T-helper 9 cell (primary cell): ENCODE data around the gene HLA-F.

Experiments used
- DNase-seq: peaks from one replicate; pipeline ENCODE4 v3.0.0-alpha.2; 2020

Gene HLA-F

GRCh38 chr6:29724937-29725869 is 2.0 kb downstream of the HLA-F start:
- no peak for DNase-seq

- no peak for DNase-seq
Measured at GRCh38 chr6:29726001-29726400, 2.8 kb downstream of the HLA-F start.

DNA sequence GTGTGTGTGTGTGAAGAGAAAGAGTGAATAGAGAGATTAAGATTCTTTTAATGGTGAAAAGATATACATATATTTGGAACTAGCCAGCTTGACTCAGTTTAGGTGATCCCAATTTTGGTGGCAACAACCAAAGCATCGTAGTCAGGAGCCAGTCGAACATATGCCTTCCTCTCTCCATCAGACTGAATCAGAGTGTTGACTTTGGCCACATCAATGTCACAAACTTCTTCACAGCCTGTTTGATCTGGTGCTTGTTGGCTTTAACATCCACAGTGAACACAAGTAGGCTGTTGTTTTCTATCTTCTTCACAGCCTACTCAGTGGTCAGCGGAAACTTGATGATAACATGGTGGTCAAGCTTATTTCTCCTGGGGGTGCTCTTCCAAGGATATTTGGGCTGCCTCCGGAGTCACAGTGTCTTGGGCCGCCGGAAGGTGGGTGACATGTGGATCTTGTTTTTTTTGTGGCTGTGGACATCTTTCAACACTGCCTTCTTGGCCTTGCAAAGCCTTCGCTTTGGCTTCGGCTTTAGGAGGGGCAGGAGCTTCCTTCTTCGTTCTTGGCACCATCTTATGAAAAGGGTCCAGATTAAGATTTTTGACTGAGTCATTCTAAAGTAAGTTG is 3.4 kb downstream of the HLA-F start:
- no peak for DNase-seq

DNA sequence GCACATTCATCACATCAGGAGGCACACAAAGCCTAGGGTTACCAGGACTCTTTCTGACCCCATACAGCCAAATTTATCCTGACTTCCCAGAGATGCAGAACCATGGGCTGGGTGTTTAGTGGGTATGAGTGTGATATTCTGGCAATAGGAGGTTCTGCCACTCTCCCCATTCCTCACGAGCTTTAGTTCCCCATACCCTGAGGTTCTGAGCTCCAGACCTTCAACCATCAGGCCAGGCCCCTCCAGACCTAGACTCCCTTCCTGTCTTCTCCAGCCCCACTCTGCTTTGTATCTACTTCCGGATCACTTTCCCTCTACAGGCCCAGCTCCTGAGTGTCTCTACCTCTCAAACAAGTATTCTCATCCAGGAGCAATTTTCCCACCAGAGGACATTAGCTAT is 4.4 kb downstream of the HLA-F start:
- no peak for DNase-seq

DNA sequence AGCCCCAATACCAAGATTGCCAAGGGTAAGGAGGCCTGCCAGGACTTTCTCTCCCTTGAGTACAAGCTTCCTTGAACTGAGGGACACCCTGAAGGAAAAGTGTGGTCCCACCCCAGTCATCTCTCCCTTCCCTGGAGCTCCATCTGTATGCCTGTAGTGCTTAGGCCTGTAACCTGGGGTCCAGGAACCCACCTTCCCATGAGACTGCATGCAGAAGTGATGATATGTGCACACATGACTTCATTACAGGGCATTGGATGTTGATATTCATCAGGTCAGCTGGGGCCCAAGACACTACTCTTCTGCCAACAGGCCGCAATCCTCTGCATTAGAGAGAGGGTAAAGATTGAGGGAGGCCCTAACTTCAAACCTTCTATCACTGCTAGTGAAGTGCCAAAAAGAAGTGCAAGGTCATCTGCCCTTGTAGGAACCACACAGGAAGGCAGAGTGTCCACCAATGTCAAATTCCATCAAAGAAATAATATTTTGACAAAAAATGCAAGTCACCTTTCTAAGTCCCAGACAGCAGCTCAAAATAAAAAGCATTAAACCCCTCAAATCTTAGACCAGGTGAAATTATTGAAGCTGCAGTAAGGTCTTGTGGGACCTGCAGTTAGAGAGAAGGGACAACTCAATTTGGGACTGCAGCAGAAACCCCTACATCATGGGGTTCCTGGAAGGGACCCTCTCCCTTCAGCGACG is 5.1 kb downstream of the HLA-F start:
- no peak for DNase-seq

DNA sequence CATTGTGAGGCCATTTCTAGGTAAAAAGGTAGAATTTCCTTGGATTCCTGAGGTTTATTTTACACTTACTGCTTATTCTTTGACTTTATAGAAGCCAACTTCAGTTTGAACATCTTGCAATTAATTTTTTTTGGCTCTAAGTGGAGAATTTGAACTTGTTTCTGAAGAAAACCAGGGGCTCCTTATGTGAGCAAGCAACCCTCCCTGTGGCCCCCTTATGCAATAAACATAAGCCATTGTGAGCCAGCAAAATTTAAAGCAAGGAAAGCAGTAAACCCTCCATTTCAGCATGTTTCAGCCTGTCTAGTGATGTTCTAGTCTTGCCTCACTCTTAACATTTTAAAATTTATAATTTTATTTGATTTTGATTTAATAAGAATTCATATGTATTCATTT is 5.6 kb downstream of the HLA-F start:
- DNase-seq, result no peak

GRCh38 chr6:29729774-29730328 is 6.6 kb downstream of the HLA-F start:
- no peak for DNase-seq

DNA sequence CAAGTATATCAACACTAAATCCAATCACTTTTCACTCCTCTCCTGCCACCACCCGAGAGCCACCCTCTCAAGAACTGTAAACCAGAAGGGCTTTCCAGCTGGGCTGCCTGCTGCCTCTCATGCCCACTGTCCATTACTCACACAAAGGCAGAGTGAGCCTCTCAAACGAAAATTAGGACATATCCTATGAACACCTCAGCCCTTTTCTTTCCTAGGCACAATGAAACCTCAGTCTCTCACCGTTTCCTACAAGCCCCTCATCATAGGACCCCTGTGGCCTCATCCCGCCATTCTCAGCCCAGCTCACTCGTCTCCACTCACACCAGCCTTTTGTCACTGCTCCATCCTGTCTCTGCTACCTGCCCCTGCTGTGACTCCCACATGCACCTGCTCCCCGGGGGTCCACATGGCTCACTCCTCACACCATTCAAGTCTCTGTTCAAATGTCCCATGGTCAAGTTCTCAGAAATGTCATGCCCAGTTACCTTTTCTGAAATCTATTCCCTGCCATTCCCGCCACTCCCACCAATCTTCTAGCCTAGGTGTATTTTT is 7.4 kb downstream of the HLA-F start:
- no peak for DNase-seq

GRCh38 chr6:29731281-29731680 is 8.0 kb downstream of the HLA-F start:
- DNase-seq, result no peak

- no peak for DNase-seq
Measured at GRCh38 chr6:29733057-29733456, 9.8 kb downstream of the HLA-F start.

DNA sequence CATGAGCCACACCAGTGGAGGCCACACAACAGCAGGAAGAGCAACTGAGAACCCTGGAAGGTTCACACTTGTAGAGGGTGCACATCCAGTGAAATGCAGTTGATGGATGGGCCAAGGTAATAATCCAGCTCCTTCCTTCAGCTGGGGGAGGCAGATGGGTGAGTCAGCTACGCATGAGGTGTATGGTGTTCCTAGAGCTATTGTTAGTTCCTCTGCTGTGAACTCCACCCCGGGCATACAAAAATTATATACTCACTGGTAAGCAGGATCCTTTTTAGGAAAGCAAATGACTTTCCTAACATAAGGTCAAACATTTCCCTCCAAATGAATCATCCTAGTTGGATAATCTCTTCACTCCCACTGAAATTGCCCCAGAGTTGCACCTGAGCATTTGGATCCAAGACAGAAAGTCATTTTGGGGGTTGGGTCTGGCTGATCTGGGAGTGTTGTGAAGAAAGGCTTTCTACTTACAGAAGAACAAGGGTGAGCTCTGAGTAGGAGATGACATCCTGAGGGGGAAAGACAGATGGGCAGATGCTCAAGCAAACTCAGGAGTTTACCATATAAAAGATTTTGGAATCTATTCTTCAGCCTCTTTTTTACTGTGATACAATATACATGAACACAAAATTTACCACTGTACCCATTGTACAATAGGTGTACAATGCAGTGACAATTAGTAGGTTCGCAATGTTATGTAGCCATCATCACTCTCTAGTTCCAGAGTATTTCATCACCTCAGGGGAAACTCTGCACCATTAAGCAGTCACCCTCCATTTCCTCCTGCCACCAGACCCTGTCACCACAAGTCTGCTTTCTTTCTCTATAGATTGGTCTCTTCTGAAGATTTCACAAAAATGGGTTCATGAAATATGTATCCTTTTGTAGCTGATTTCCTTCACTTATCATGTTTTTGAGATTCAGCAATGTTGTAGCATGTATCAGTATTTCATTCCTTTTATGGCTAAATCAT is 11.1 kb downstream of the HLA-F start:
- no peak for DNase-seq

- DNase-seq, result no peak
Measured at GRCh38 chr6:29736563-29736962, 13.3 kb downstream of the HLA-F start.

GRCh38 chr6:29737707-29738630 is 14.7 kb downstream of the HLA-F start:
- peak; percentile 61 for DNase-seq

GRCh38 chr6:29739136-29739881 is 16.1 kb downstream of the HLA-F start:
- DNase-seq, result no peak

- no peak for DNase-seq
Measured at GRCh38 chr6:29739882-29740261, 16.6 kb downstream of the HLA-F start.

- DNase-seq, result no peak
Measured at GRCh38 chr6:29741592-29741991, 18.4 kb downstream of the HLA-F start.

DNA sequence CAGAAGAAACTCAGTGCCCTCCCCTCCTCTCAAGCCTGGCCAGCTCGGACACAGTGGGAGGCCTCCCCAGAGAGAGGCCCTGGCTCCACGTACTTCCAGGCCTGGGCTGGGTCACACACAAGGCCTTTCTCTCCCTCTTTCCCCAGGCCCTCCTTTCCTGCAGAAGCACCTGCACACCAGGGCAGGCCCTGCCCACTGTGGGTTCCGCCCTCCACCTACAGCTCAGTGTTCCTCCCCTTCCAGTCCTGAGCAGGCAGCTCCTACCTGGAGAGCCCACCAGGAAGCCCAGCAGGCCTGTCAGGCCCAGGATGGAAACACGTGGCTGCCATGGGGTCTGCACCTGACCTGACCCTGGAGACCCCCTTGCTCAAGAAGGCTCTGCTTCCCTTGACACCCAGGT is 18.9 kb downstream of the HLA-F start:
- DNase-seq, result no peak

GRCh38 chr6:29743025-29743424 is 19.8 kb downstream of the HLA-F start:
- DNase-seq, result no peak

DNA sequence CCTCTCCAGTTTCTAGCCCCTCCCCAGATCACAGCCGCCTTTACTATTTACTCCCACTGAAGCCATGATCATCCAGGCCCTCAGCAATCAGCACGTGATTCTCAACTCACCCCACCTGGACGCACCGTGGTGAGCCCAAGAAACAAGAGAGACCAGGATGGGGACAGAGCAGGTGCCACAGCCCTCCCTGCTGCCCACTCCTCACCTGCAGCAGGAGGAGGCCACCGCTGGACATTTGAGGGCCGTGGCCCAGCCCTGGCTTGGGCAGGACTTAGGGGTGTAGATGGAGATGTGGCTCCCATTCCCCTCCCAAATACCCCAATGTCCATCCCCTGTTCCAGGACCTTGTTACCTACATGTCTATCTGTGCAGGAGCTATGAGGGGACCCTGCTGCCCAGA is 20.3 kb downstream of the HLA-F start:
- no peak for DNase-seq

GRCh38 chr6:29744131-29744530 is 20.9 kb downstream of the HLA-F start:
- no peak for DNase-seq
